H9 (cell line): ENCODE measurements around the gene ZKSCAN5. TPM values are rescaled to one million over a fixed set of nuclear protein-coding genes. Genes with fewer than 3 reads are reported as not detected.

ENCODE experiments used
- DNase-seq: peaks from one replicate; pipeline ENCODE4 v3.0.0-alpha.2; 2017
- H2AFZ ChIP-seq: one replicate; pipeline ENCODE4 v1.6.1; 2013; ENCODE audit warnings: mild to moderate bottlenecking, low read length, control low read depth, moderate library complexity
- H2AK5ac ChIP-seq: 2 replicates; pipeline ENCODE4 v1.6.1; 2013; ENCODE audit warnings: low read length, control low read depth, mixed read lengths; ENCODE audit not compliant: insufficient read length
- H2BK120ac ChIP-seq: one replicate; pipeline ENCODE4 v1.6.1; 2013; ENCODE audit warnings: low read depth, mild to moderate bottlenecking, low read length, control low read depth, inconsistent platforms; ENCODE audit not compliant: poor library complexity, severe bottlenecking
- H2BK12ac ChIP-seq: 2 replicates; pipeline ENCODE4 v1.6.1; 2013; ENCODE audit warnings: low read length, control low read depth, mixed read lengths, low read depth; ENCODE audit not compliant: insufficient read length
- H2BK15ac ChIP-seq: 2 replicates; pipeline ENCODE4 v1.6.1; 2013; ENCODE audit warnings: low read depth, low read length, control low read depth
- H2BK20ac ChIP-seq: one replicate; pipeline ENCODE4 v1.6.1; 2013; ENCODE audit warnings: low read depth, mild to moderate bottlenecking, low read length, control low read depth, inconsistent platforms; ENCODE audit not compliant: poor library complexity, severe bottlenecking
- H2BK5ac ChIP-seq: 2 replicates; pipeline ENCODE4 v1.6.1; 2013; ENCODE audit warnings: low read length, control low read depth, mixed read lengths; ENCODE audit not compliant: insufficient read length
- H3K14ac ChIP-seq: 2 replicates; pipeline ENCODE4 v1.6.1; 2013; ENCODE audit warnings: low read length, control low read depth; ENCODE audit not compliant: insufficient read depth
- H3K18ac ChIP-seq: 2 replicates; pipeline ENCODE4 v1.6.1; 2013; ENCODE audit warnings: low read depth, mild to moderate bottlenecking, mixed read lengths, low read length, control low read depth; ENCODE audit not compliant: insufficient read length
- H3K23ac ChIP-seq: 2 replicates; pipeline ENCODE4 v1.6.1; 2013; ENCODE audit warnings: low read length, control low read depth, mixed read lengths, low read depth; ENCODE audit not compliant: insufficient read length
- H3K23me2 ChIP-seq: 2 replicates; pipeline ENCODE4 v1.6.1; 2013; ENCODE audit warnings: low read depth, mild to moderate bottlenecking, mixed read lengths, low read length, control low read depth; ENCODE audit not compliant: insufficient read length, poor library complexity, severe bottlenecking
- H3K27ac ChIP-seq: 2 replicates; pipeline ENCODE4 v1.5.1; 2013; ENCODE audit warnings: low read length, control low read depth, mixed read lengths, low read depth; ENCODE audit not compliant: insufficient read length
- H3K27me3 ChIP-seq: 2 replicates; pipeline ENCODE4 v1.6.1; 2013; ENCODE audit warnings: low read length, control low read depth, inconsistent platforms; ENCODE audit not compliant: insufficient read depth
- H3K4ac ChIP-seq: 2 replicates; pipeline ENCODE4 v1.6.1; 2013; ENCODE audit warnings: low read depth, mild to moderate bottlenecking, control low read depth, inconsistent platforms, low read length, moderate library complexity
- H3K4me1 ChIP-seq: 2 replicates; pipeline ENCODE4 v1.6.1; 2013; ENCODE audit warnings: low read length, control low read depth, inconsistent platforms; ENCODE audit not compliant: insufficient read depth
- H3K4me2 ChIP-seq: 2 replicates; pipeline ENCODE4 v1.6.1; 2013; ENCODE audit warnings: low read length, control low read depth, mixed read lengths; ENCODE audit not compliant: insufficient read length, insufficient read depth
- H3K56ac ChIP-seq: 2 replicates; pipeline ENCODE4 v1.6.1; 2013; ENCODE audit warnings: low read depth, mild to moderate bottlenecking, mixed read lengths, low read length, control low read depth; ENCODE audit not compliant: insufficient read length
- H3K79me1 ChIP-seq: 2 replicates; pipeline ENCODE4 v1.6.1; 2013; ENCODE audit warnings: low read depth, mild to moderate bottlenecking, moderate library complexity, low read length, control low read depth, inconsistent platforms; ENCODE audit not compliant: insufficient read depth, poor library complexity, severe bottlenecking
- H3K79me2 ChIP-seq: 2 replicates; pipeline ENCODE4 v1.6.1; 2013; ENCODE audit warnings: low read length, control low read depth, inconsistent platforms; ENCODE audit not compliant: insufficient read depth
- H3K9ac ChIP-seq: 2 replicates; pipeline ENCODE4 v1.6.1; 2013; ENCODE audit warnings: low read length, control low read depth, mixed read lengths; ENCODE audit not compliant: insufficient read length; ENCODE audit errors: extremely low read depth
- H3K9me3 ChIP-seq: one replicate; pipeline ENCODE4 v1.6.1; 2013; ENCODE audit warnings: low read depth, low read length, inconsistent platforms; ENCODE audit not compliant: control insufficient read depth
- H3T11ph ChIP-seq: one replicate; pipeline ENCODE4 v1.6.1; 2013; ENCODE audit warnings: mild to moderate bottlenecking, low read length, control low read depth, inconsistent platforms
- H4K20me1 ChIP-seq: one replicate; pipeline ENCODE4 v1.6.1; 2013; ENCODE audit not compliant: control insufficient read depth, insufficient read length, insufficient read depth
- H4K5ac ChIP-seq: 2 replicates; pipeline ENCODE4 v1.6.1; 2013; ENCODE audit warnings: low read depth, mild to moderate bottlenecking, mixed read lengths, low read length, control low read depth; ENCODE audit not compliant: insufficient read length
- H4K8ac ChIP-seq: replicated peaks from 2 replicates; pipeline ENCODE4 v1.6.1; 2013; ENCODE audit warnings: low read length, control low read depth, mixed read lengths, low read depth; ENCODE audit not compliant: insufficient read length
- H4K91ac ChIP-seq: 2 replicates; pipeline ENCODE4 v1.6.1; 2013; ENCODE audit warnings: low read depth, mild to moderate bottlenecking, moderate library complexity, mixed read lengths, low read length, control low read depth; ENCODE audit not compliant: insufficient read length
- H3K27ac Mint-ChIP-seq, 3 experiments: 2 replicates in 2 of 3; 3 replicates in 1 of 3; pipeline ENCODE4 v1.8.0; 2020 to 2021; ENCODE audit warnings: mixed read lengths in 3 of 3, mild to moderate bottlenecking in 1 of 3, moderate library complexity in 1 of 3
- H3K27me3 Mint-ChIP-seq: 2 replicates; pipeline ENCODE4 v1.8.0; 2021; ENCODE audit warnings: low read depth, mild to moderate bottlenecking, moderate library complexity, mixed read lengths
- H3K36me3 Mint-ChIP-seq, 3 experiments: 2 replicates in 2 of 3; 3 replicates in 1 of 3; pipeline ENCODE4 v1.8.0; 2020 to 2021; ENCODE audit warnings: low read depth in 3 of 3, mixed read lengths in 3 of 3; ENCODE audit not compliant: insufficient read depth in 1 of 3
- H3K4me1 Mint-ChIP-seq, 2 experiments: 2 replicates each; pipeline ENCODE4 v1.8.0; 2020; ENCODE audit warnings: mixed read lengths in 2 of 2
- H3K4me3 Mint-ChIP-seq, 2 experiments: 2 replicates in 1 of 2; 3 replicates in 1 of 2; pipeline ENCODE4 v1.8.0; 2020 to 2021; ENCODE audit warnings: mild to moderate bottlenecking in 2 of 2, mixed read lengths in 2 of 2, moderate library complexity in 1 of 2
- H3K9me3 Mint-ChIP-seq, 2 experiments: 2 replicates in 1 of 2; 3 replicates in 1 of 2; pipeline ENCODE4 v1.8.0; 2020; ENCODE audit warnings: mild to moderate bottlenecking in 2 of 2, mixed read lengths in 2 of 2, moderate library complexity in 1 of 2
- CTCF ChIP-seq: fragments of 200-600 bp; sonication (generic); conservative IDR thresholded peaks from 3 replicates; pipeline ENCODE4 v1.8.0; 2021; ENCODE audit warnings: antibody characterized with exemption, mild to moderate bottlenecking
- WGBS: extraction: QIAGEN DNeasy Blood & Tissue Kit; methylation state at CpG from one replicate; pipeline ENCODE4 v1.1.7; 2013; ENCODE audit warnings: missing lambda C conversion rate, low lambda C conversion rate, mixed read lengths; ENCODE audit not compliant: insufficient read length; ENCODE audit errors: extremely low coverage; 5-methylcytosine and 5-hydroxymethylcytosine counted together
- total RNA-seq: library from RNA; stranded (reverse); gene quantifications from 2 replicates; pipeline ENCODE4 v1.2.1, GENCODE V29; 2021

ZKSCAN5 gene
- total RNA-seq, 1 experiment from 2014 or later: 16.6 TPM

GRCh38 chr7:99498546-99498944 lies 5.9 kb upstream of the ZKSCAN5 start:
- Histone ChIP-seq H3K56ac (no peak overlapping the region), H3K4ac (no peak overlapping the region), H2AK5ac (no peak overlapping the region), H3K27ac (no peak overlapping the region), H2BK5ac (no peak overlapping the region), H4K5ac (no peak overlapping the region), H3K79me2 (peaks cover 17% of the 10 kb centered on the region), H3K18ac (no peak overlapping the region), H3K23me2 (peaks cover 12% of the 10 kb centered on the region), H2BK12ac (no peak overlapping the region), H4K8ac (no peak overlapping the region), H2BK15ac (no peak overlapping the region), H2BK120ac (no peak overlapping the region), H3K14ac (no peak overlapping the region), H3K23ac (no peak overlapping the region), H2BK20ac (no peak overlapping the region), H4K20me1 (no peaks in the 10 kb centered on the region), H3K79me1 (no peaks in the 10 kb centered on the region), H3T11ph (no peak overlapping the region), H4K91ac (no peak overlapping the region), H2AFZ (no peak overlapping the region), H3K27me3 (no peaks in the 10 kb centered on the region), H3K4me2 (peak overlapping the region; percentile 98), H3K9ac (peak overlapping the region; percentile 55), H3K9me3 (peaks cover 11% of the 10 kb centered on the region), H3K4me1 (peaks cover 4% of the 10 kb centered on the region; the same call in 1 of the 2 replicates)
- no CpG with 5 or more reads among the region's 11 CpGs for WGBS
- no peak for DNase-seq
- Mint-ChIP-seq H3K36me3 (peaks cover 41 to 49% (median 44%) of the 10 kb centered on the region in 3 experiments), H3K27me3 (no peaks in the 10 kb centered on the region), H3K27ac (peak overlapping the region in 1 of 3 experiments; percentile 17; a peak in 1 of 7 replicates), H3K4me1 (peaks cover 14 to 21% of the 10 kb centered on the region in 2 experiments), H3K4me3 (peak overlapping the region; percentile 98), H3K9me3 (peaks cover 16 to 22% of the 10 kb centered on the region in 2 experiments)
- no peak for TF ChIP-seq CTCF
